GM19463 (cell line): ENCODE results near the gene GPR61.

Source experiments
- ATAC-seq: cut with Tn5 transposase; IDR thresholded peaks from one replicate; pipeline ENCODE4 v1.9.1; 2021; ENCODE audit warnings: mild to moderate bottlenecking, moderate library complexity; ENCODE audit not compliant: unreplicated experiment

GPR61 gene

GRCh38 chr1:109567877-109568672, 28.4 kb downstream of the GPR61 start:
- ATAC-seq, result no peak

- ATAC-seq, result no peak
These were observed 29.7 kb downstream of the GPR61 start for GRCh38 chr1:109569323-109569722.

- no peak for ATAC-seq
These were observed 30.7 kb downstream of the GPR61 start for GRCh38 chr1:109570414-109570813.

GRCh38 chr1:109573785-109574184, 34.1 kb downstream of the GPR61 start:
- no peak for ATAC-seq

- no peak for ATAC-seq
These were observed 39.3 kb downstream of the GPR61 start for GRCh38 chr1:109578947-109579443.

GRCh38 chr1:109579491-109579890, 39.8 kb downstream of the GPR61 start:
- no peak for ATAC-seq

GRCh38 chr1:109582021-109582420, 42.3 kb downstream of the GPR61 start:
- no peak for ATAC-seq

- no peak for ATAC-seq
These were observed 45.1 kb downstream of the GPR61 start for GRCh38 chr1:109584766-109585165.

GRCh38 chr1:109586055-109586454, 46.4 kb downstream of the GPR61 start:
- ATAC-seq, result no peak

- no peak for ATAC-seq
These were observed 49.5 kb downstream of the GPR61 start for GRCh38 chr1:109589177-109589576.

- ATAC-seq, result no peak
These were observed 50.0 kb downstream of the GPR61 start for GRCh38 chr1:109589679-109590078.

GRCh38 chr1:109592916-109593315, 53.2 kb downstream of the GPR61 start:
- ATAC-seq, result no peak

- no peak for ATAC-seq
These were observed 55.9 kb downstream of the GPR61 start for GRCh38 chr1:109595531-109595930.
